ENCODE data around the gene RUVBL2.

The RUVBL2 gene
- 32.6 to 35.2 reads per million in 2 donors for total RNA-seq

- peak; percentile 97 for DNase-seq
Measured at GRCh38 chr19:48993175-48994034, at the start of gene RUVBL2, which contains the start of gene GYS1. RUVBL2 (plus strand) TSS chr19:48993887; CDS start chr19:48993912, 25 bp downstream. GYS1 (minus strand) TSS chr19:48993309; CDS start chr19:48993112, 197 bp downstream.

GRCh38 chr19:48945415-48945814 is 48.3 kb upstream of the RUVBL2 start:
- no peak for DNase-seq

DNA sequence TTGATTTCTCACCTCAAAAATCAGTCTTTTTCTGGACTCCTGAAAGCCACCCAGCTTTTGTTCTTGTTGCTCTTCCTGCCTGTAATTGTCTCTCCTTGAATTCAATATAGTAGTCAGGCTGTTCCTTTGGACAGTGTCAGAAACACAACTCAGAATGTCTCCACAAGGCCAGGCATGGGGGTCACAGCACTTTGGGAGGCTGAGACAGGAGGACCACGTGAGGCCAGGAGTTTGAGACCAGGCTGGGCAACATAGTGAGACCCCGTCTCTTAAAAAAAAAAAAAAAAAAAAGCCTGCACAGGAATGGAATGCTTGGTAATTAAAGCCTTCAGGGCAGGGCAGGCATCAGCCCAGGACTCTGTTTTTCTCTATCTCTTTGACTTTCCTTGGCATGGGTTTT is 47.9 kb upstream of the RUVBL2 start:
- no peak for DNase-seq

DNA sequence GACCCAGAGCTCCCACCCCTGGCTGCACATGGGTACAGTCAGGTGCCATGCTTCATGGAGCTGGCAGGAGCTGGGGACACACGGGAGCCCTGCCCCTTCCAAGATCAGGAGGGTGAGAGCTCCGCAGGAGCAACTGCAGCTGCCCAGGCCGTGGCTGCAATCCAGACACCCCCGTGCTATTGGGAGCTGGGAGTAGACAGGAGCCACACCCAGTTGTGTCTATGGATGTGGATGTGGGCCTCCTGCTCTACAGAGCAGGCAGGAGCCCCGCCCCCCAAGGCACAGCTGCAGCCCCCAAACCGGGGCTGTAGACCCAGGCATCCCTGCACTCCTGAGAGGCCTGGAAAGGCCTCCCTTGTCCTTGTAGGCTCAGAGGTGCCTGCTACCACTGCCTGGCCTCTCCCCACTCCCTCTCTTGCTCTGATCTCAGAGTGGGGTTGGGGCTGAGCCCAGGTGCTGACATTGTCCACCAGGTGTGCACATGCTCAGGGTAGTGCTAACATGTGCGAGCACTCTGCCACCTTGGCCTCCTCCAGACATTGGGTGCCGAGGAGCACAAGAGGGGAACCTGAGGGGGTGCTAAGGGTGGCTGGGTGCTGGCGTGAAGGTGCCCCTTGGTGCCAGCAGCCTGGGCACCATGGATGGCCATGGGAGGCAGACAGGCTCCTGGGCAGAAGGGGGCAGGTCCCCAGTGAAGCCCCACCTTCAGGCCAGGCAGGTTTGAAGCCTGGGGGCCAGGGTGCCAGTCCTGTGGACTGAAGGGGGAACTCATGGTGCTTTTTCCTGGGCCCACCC is 47.0 kb upstream of the RUVBL2 start:
- no peak for DNase-seq

DNA sequence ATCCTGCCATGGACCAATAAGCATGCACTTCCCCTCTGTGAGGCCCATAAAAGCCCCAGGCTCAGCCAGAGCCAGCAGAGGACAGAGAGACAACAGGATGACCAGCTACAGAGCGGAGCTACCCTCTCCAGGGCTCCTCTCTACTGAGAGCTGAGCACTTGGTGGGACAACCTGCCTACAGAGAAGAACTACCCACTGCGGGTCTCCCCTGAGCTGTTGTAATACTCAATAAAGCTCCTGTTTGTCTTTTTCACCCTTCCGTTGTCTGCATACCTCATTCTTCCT is 46.5 kb upstream of the RUVBL2 start:
- DNase-seq: no peak

DNA sequence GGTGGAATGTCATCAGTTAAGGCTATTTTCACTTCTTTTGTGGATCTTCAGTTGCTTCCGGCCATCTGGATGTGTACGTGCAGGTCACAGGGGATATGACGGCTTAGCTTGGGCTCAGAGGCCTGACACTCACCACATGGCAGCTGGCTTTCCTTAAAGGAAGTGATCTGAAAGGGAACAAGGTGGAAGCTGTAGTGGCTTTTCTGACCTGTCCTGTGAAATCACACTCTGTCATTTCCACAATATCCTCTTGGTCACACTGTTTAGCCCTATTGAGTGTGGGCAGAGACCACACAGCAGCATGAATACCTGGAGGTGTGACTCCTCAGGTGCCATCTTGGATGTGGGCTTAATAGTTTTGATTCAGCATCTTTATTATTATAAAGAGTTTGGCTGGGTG is 43.5 kb upstream of the RUVBL2 start:
- no peak for DNase-seq

- DNase-seq: no peak
Measured at GRCh38 chr19:48950830-48951519, 42.7 kb upstream of the RUVBL2 start.

DNA sequence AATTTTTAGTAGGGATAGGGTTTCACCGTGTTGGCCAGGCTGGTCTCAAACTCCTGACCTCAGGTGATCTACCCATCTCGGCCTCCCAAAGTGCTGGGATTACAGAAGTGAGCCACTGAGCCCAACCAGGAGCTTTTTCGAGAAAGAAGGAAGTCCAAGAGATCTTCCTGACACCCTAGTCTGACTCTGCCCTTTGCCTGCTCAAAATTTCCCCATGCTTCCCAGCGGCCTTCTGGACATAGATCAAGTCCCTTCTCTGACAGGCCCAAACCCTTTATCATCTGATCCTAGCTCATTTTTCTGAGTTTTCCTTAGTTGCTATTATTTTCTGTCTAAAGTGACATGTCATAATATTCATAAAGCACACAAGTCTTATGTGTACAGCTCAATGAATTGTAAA is 40.5 kb upstream of the RUVBL2 start:
- DNase-seq: no peak

- no peak for DNase-seq
Measured at GRCh38 chr19:48953990-48954594, 39.6 kb upstream of the RUVBL2 start.

DNA sequence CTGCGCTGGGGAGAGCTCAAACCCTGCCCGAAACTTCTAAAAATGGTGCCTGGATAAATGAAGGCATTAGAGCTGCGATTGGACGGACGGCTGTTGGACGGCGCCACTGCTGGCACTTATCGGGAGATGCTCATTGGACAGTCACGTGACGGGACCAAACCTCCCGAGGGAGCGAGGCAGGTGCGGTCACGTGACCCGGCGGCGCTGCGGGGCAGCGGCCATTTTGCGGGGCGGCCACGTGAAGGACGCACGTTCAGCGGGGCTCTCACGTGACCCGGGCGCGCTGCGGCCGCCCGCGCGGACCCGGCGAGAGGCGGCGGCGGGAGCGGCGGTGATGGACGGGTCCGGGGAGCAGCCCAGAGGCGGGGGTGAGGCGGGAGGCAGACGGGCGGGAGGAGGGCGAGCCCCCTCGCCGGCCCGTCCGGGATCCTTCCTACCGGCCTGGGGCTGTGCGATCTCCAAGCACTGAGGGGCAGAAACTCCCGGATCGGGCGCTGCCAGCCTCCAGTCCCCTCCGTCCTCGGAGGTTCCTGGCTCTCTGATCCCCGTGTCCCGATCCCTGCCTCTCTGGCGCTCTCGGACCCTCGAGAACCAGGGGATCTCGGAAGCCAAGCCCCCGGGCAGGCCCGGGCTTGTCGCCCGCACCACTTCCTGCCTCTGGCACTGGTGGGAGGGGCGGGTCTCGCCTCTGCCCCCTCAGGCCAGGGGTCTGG is 38.9 kb upstream of the RUVBL2 start, which contains the start of gene BAX:
Gene BAX (plus strand): TSS at position 281 of the 713 bp plus-strand sequence. CDS start 54 bp downstream, at position 335.
- DNase-seq: peak; percentile 77

DNA sequence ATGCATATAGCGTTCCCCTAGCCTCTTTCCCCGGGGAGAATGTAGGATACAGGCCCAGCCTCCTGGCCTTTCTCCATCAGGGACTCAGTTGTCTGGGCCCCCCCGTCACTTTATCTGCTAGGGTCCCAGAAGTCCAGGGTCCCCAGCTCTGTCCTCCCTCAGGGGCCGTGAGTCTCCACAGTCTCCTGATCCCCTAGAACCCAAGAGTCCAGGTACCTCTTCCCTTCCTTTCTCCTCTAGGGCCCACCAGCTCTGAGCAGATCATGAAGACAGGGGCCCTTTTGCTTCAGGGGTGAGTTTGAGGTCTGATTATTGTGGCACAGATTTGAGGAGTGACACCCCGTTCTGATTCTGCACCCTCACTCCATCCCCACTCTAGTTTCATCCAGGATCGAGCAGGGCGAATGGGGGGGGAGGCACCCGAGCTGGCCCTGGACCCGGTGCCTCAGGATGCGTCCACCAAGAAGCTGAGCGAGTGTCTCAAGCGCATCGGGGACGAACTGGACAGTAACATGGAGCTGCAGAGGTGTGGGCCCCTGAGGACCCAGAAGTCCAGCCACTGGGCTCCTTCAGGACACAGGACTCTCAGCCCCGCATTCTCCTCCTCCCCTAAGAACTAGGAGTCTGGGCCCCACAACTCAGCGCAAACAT is 38.3 kb upstream of the RUVBL2 start:
- DNase-seq: no peak

- DNase-seq: no peak
Measured at GRCh38 chr19:48958006-48958405, 35.7 kb upstream of the RUVBL2 start.

- no peak for DNase-seq
Measured at GRCh38 chr19:48959341-48960239, 34.1 kb upstream of the RUVBL2 start.

- DNase-seq: no peak
Measured at GRCh38 chr19:48961051-48961649, 32.5 kb upstream of the RUVBL2 start.

- DNase-seq: no peak
Measured at GRCh38 chr19:48961673-48962028, 32.0 kb upstream of the RUVBL2 start.

DNA sequence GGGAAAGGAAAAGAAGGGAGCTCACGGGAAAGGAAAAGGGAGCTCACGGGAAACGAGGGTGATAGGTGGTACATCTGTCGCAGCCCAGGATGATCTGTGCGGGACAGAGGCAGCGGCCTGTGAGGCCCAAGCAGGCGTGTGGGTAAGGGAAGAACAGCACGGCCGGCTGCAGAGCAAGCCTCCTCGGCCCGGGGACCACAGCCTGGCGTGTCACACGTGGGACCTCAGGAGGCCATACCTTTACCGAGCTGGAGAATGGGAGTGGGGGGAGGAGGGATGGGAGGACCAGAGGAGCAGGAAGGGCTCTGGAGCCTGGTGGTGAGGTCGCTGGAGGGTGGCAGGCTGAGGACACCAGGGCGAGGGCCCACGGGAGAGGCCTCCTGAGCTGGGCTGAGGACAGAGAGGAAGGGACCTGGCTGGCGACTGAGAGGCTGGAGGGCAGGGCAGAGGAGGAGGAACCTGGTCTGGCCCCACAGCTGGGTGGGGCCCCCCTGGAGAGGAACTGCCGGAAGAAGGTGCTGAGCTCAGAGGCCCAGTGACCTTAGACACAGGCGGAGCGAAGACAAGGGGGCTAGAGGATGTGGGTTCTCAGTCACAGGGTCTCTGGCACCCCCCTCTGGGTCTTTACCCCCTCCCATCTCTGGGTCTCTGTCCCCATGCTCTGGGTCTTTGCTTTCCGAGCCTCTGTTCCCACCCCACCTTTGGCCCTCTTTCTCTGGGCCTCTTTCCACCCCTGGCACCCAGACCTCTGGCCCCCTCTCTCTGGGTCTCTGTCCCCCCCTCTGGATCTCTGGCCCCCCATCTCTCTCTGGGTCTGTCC is 31.4 kb upstream of the RUVBL2 start:
- DNase-seq: no peak

DNA sequence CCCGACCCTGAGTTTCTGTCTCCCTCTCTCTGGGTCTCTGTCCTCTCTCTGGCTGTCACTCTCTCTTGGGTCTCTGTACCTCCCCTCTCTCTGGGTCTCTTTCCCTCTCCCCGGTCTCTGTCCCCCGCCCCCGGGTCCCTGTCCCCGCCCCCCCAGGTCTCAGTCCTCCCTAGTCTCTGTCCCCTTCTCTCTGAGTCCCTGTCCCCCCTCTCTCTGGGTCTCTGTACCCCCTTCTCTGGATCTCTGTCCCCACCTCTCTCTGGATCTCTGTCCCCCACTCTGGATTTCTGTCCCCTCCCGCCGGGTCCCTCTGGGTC is 30.9 kb upstream of the RUVBL2 start:
- DNase-seq: no peak

DNA sequence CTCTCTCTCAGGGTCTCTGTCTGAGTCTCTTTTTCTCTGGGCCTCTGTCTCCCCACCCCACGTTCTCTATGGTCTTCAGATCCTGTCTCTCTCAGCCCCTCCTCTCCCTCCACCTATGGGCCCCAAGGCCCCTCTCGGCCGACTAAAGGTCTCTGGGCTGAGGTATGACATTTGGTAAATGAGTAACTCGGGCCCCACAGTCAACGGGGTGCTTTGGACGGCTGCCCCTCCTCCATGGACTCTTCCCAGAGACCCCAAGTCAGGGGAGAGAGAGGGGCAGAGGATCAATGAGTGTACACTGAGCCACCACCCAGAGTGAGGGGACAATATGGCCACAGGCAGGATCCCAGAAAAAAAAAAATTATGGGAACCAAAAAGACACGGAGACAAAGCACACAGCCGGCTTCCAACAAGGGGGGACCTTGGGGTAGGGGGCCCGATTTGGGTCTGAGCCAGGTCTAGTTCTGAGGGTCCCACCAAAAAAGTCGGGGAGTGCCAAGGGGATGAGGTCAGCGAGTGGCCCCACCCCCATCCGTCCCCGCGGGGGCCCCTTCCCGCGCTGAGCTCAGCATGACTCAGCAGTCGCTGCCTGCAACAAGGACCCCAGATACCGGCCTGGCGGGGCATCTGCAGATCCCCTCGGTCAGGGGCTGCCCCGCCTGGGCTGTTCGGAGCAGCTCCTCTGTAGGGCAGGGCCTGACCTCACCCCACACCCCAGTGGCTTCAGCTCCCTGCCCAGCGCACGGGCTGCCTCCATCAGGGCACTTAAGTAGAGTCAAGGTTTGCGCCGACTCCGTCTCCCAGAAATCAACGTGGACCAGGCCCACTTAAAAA is 30.1 kb upstream of the RUVBL2 start:
- peak; percentile 48 for DNase-seq

All from activated gamma-delta T cell (primary cell).